Epithelial cell of proximal tubule (primary cell): Measurements from ENCODE around the gene SEMA3G. TPM values are rescaled to one million over a fixed set of nuclear protein-coding genes. Genes with fewer than 3 reads are reported as not detected.

Experiments used
- DNase-seq: peaks from one replicate; pipeline ENCODE4 v3.0.0-alpha.2; 2011; ENCODE audit warnings: low read depth
- H3K4me3 ChIP-seq: 2 replicates; pipeline ENCODE4 v1.5.1; 2011; ENCODE audit warnings: low read depth, mild to moderate bottlenecking, low read length
- total RNA-seq: library from RNA; depleted of rRNA; stranded (reverse); fragments of >200 nt; gene quantifications from 2 replicates; pipeline ENCODE4 v1.2.3, GENCODE V29; 2015
- TF ChIP-seq, protein P1 (sequence below): conservative IDR thresholded peaks from 2 replicates; pipeline ENCODE4 v1.5.1; 2012; ENCODE audit warnings: low read depth, mild to moderate bottlenecking, low read length

Gene SEMA3G
- total RNA-seq, 1 donor from 2014 or later = 5.1 TPM

DNA sequence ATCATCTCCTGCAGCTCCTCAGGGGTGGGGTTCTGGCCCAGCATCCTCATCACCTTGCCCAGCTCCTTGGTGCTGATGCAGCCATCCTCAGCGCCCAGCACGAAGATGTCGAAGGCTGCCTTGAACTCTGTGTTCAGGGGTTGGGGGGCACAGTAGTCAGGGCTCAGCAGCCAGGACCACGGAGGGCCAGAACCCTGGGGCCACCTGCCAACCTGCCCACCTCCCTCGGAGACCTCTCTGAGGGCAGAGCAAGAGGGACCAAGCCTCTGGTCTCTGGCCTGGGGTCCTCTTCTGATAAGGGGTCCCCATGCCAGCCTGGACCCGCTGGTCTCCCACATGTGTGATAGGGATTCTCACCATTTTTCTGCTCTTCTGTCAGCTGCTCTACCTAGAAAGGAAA lies 7.2 kb upstream of the SEMA3G start:
- TF ChIP-seq, protein P1, sequence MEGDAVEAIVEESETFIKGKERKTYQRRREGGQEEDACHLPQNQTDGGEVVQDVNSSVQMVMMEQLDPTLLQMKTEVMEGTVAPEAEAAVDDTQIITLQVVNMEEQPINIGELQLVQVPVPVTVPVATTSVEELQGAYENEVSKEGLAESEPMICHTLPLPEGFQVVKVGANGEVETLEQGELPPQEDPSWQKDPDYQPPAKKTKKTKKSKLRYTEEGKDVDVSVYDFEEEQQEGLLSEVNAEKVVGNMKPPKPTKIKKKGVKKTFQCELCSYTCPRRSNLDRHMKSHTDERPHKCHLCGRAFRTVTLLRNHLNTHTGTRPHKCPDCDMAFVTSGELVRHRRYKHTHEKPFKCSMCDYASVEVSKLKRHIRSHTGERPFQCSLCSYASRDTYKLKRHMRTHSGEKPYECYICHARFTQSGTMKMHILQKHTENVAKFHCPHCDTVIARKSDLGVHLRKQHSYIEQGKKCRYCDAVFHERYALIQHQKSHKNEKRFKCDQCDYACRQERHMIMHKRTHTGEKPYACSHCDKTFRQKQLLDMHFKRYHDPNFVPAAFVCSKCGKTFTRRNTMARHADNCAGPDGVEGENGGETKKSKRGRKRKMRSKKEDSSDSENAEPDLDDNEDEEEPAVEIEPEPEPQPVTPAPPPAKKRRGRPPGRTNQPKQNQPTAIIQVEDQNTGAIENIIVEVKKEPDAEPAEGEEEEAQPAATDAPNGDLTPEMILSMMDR = no peak
- no peak for DNase-seq
- no peak overlapping the region for H3K4me3 ChIP-seq

DNA sequence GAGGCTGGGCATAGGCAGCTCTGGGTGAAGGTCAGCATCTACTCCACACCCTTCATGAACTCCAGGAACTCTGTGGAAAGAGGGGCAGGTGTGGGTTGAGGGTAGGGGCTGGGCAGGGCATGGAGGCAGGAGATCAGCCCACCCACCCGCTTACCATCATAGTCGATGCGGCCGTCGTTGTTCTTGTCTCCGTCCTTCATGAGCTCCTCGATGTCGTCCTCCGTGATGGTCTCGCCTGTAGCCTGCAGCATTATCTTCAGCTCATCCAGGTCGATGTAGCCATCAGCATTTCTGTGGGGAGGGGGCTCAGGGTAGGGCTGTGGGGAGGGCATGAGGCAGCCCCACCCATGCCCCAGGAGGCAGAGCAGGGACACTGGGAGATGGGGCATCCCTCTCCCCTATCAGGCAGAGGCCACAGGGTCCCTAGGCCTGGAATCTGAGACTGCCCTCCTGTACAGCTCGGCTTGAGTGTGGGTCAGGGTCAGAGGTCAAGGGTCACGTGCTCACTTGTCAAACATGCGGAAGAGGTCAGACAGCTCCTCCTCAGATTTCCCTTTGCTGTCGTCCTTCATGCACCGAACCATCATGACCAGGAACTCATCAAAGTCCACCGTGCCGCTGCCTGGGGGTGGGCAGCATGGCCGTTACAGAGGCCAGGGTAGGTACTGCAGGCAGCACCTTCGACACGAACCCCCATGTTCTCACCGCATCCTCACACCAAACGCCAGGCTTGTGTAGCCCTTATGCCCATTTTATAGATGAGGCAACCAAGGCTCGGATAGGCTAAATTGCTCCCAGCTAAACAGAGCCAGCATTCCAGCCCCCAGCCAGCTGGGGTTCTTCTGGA lies 6.6 kb upstream of the SEMA3G start:
- TF ChIP-seq, protein P1 = no peak
- H3K4me3 ChIP-seq = no peak overlapping the region
- no peak for DNase-seq

DNA sequence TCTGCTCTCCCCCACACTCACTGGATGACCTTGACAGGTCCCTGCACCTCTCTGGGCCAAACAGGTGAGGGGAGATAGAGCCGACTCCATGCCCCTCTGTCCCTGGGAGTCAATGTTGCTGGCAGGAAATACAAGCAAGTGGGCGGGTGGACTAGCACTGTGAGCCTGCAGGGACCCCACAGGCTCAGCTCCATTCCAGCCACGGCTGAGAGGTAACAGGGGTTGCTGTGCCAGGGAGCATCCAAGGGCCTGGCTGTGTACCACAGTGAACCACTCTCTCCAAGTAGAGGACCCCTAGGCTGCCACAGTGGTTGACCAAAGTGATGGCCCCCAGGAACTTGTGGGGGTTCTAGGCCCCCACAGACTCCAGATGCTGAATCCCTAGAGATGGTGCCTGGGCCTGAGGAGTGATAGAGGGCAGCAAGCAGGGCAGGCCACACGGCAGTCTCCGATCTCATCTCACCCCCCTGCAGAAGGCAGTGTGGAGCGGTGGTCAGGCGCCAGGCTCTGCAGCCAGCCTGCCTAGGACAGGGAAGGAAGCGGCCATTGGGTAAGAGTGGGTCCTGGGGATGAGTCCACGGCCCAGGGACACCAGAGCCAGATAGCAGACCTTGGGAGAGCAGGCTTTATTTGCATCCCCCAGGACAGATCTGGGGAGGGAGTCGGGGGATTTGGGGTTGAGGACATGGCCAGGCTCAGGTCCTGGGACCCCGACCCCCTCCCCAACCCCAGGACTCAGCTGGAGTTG lies 5.8 kb upstream of the SEMA3G start:
- no peak for DNase-seq
- TF ChIP-seq, protein P1 = no peak
- H3K4me3 ChIP-seq = no peak overlapping the region

DNA sequence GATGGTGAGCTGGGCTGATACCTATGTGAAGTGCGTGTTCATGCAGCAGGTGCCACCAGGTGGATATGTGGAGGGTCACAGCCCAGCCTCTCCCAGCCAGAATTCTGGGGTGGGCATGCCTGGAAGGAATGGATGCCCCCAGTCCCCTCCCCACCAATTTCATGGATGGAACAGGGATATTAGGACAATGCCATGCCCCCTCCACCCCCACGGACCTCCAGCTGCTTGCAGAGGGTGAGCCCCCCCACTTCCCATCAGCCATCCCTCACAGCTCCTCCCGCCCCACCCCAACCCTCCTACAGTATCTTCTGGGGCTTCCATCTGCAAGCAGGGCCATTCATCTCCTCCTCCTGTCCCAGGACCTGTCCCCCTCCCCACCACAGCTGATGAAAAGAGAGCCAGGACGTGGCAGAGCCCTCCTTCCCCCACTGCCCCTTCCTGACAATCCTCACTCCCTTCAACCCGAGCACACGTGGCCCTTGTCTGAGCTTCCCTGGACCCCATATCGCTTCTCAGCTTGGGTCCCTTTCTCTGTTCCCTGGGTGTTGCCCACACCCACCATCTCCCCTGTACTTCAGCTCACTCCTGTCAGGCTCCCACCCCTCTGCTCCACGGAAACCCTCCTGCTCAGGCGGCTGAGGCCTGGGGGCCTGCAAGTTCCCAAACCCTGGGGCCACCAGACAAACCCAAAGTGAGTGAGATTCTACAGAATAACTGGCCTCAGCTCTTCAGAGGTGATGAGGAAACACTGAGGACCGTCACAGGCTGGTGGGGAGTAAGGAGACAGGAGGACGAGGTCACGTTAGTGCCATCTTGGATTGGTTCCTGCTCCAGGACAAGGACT lies 2.8 kb upstream of the SEMA3G start:
- no peak overlapping the region for H3K4me3 ChIP-seq
- DNase-seq = no peak
- TF ChIP-seq, protein P1 = no peak

DNA sequence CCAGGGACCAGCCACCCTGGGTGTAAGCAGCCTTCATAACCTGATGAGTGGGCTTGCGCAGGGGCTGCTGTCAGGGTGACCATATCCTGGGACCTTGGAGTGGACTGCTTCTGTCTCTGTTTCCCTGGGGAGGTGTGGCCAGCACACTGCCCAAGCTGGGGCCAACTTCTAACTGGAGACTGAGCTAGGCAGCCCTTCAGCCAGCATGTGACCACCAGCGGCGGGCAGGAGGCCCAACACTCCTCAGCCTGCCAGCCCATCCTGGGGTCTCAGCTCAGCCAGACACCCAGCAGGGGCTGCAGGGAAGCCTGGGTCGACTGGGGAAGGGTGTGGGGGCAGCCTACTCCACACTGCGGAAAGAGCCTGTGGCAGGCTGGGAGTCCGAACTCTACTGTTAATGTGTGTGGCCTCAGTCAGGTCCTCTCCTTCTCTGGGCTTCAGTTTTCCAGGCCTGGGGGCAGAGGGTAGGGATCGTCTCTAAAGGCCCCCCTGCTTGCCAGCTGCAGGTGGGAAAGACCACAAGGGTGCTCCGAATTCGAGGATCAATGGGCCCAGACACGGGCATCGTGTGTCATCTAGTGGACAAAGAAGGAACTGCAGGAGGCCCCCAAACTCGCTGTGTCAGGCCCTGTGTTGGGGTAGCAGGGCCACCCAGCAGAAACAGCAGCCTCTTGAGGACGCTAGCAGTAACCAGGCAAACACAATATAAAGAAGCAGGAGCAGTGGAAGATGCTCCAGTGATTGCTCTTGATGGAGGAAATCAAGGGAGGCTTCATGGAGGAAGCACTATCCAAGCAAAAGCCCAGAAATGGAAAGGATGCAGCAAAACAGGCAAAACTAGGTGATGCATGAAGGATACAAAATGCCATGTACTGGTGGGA lies 2.0 kb upstream of the SEMA3G start:
- no peak for DNase-seq
- H3K4me3 ChIP-seq = no peak overlapping the region
- TF ChIP-seq, protein P1 = peak; percentile 100

DNA sequence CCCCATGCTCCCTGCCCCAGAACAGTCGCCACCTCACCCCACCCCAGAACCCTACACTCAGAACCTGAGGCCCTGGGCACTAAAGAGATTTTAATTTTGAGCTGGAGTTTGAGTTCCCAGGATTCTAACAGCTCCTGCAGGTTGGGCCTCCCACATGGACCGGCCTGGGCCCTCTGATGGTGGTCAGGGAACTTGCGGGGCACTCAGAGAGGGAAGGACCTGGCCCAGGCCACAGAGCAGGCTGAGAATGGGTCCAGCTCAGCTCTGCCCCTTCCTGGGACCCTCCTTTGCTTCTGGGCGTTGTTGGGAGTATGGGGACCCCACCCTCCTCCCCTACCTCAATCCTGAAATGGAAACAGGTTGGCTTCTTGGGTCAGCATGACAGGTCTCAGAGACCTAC lies 1.1 kb upstream of the SEMA3G start:
- H3K4me3 ChIP-seq = no peak overlapping the region
- DNase-seq = no peak
- TF ChIP-seq, protein P1 = no peak
